Measurements from ENCODE around the gene PTCD2. TPM values are rescaled to one million over a fixed set of nuclear protein-coding genes. Genes with fewer than 3 reads are reported as not detected.
A peak's percentile ranks its signal among the peaks of the same experiment; 100 is the strongest.
"Not testable (repeated sequence)": the region's sequence is repeated elsewhere in the genome, so short reads cannot be mapped to it uniquely, and the experiment has no call there.

Gene PTCD2
- total RNA-seq, 1 experiment from 2014 or later: 11.6 TPM

- DNase-seq: no peak
- 0 out of 2 replicates have a peak, but pooled peaks cover 1% of the 10 kb centered on the region for H3K36me3 ChIP-seq (ENCODE audit: control insufficient read depth, insufficient read depth, low read length)
- CTCF ChIA-PET: interaction anchor here (0.5 kb wide), 1 partner anchor 48 kb away, joined by 3 read pairs; no protein-coding TSS in a partner anchor
- H3K4me3 ChIP-seq (ENCODE audit: low read depth, low read length): no peak overlapping the region
- H3K27ac Mint-ChIP-seq (ENCODE audit: unreplicated experiment): no peak overlapping the region
- intact Hi-C loops (cut with micrococcal nuclease; ENCODE audit: unreplicated experiment): no loop called here
- no peak overlapping the region for H3K4me3 Mint-ChIP-seq (ENCODE audit: unreplicated experiment)
- H3K9me3 Mint-ChIP-seq (ENCODE audit: unreplicated experiment): no peaks in the 10 kb centered on the region
- no peaks in the 10 kb centered on the region for H3K27me3 Mint-ChIP-seq (ENCODE audit: insufficient read depth, unreplicated experiment)
- no TSS peak for BruUV-seq (replicated peaks)
- peaks cover 6% of the 10 kb centered on the region for H3K4me1 Mint-ChIP-seq (ENCODE audit: low read depth, unreplicated experiment)
- no peak for TF ChIP-seq CTCF (IDR thresholded peaks at IDR 0.05; ENCODE audit: insufficient read depth in 1 of 2, low read depth in 1 of 2, low read length in 1 of 2, severe bottlenecking in 1 of 2, unreplicated experiment in 1 of 2)
- peaks cover 41% of the 10 kb centered on the region for H3K36me3 Mint-ChIP-seq (ENCODE audit: insufficient read depth, unreplicated experiment)
- no peaks in the 10 kb centered on the region for H3K27me3 ChIP-seq (replicated peaks; ENCODE audit: control insufficient read depth, insufficient read depth, low read length)
- no peaks in the 10 kb centered on the region for H3K9me3 ChIP-seq
- peaks cover 4% of the 10 kb centered on the region; the same call in 1 of the 2 replicates for H3K4me1 ChIP-seq
- POLR2A ChIA-PET: no interaction called here
These were observed 5.5 kb upstream of the PTCD2 start for GRCh38 chr5:72314571-72315172.

- peak in 1 of 2 experiments; percentile 42 for DNase-seq
- H3K9me3 Mint-ChIP-seq (ENCODE audit: unreplicated experiment); H3K4me1 ChIP-seq; H3K27me3 Mint-ChIP-seq (ENCODE audit: insufficient read depth, unreplicated experiment); H3K9me3 ChIP-seq; H3K27me3 ChIP-seq (replicated peaks; ENCODE audit: control insufficient read depth, insufficient read depth, low read length); intact Hi-C loops (cut with micrococcal nuclease; ENCODE audit: unreplicated experiment); H3K36me3 ChIP-seq (ENCODE audit: control insufficient read depth, insufficient read depth, low read length): not testable (repeated sequence)
- CTCF ChIA-PET: interaction anchor here (1.1 kb wide), 1 partner anchor 11 kb away, joined by 15 read pairs; no protein-coding TSS in a partner anchor
- POLR2A ChIA-PET: interaction anchor here (0.5 to 1.0 kb wide), 3 partner anchors 11 to 787 kb away, joined by 3 to 19 read pairs (median 3); no protein-coding TSS in a partner anchor
- peaks cover 37% of the 10 kb centered on the region for H3K36me3 Mint-ChIP-seq (ENCODE audit: insufficient read depth, unreplicated experiment)
- peaks cover 15% of the 10 kb centered on the region for H3K4me1 Mint-ChIP-seq (ENCODE audit: low read depth, unreplicated experiment)
- H3K4me3 ChIP-seq (ENCODE audit: low read depth, low read length): peak overlapping the region; percentile 78
- peak overlapping the region; percentile 97 for H3K27ac Mint-ChIP-seq (ENCODE audit: unreplicated experiment)
- BruUV-seq (replicated peaks): TSS peak; percentile 73
- H3K4me3 Mint-ChIP-seq (ENCODE audit: unreplicated experiment): peak overlapping the region; percentile 99
These were observed 668 bp upstream of the PTCD2 start for GRCh38 chr5:72319435-72319975.

GRCh38 chr5:72324189-72324825 lies 4.1 kb downstream of the PTCD2 start:
- Histone ChIP-seq H3K9me3 (no peaks in the 10 kb centered on the region), H3K4me1 (no peaks in the 10 kb centered on the region), H3K36me3 (ENCODE audit: control insufficient read depth, insufficient read depth, low read length) (no peaks in the 10 kb centered on the region; the same call in 1 of the 2 replicates), H3K27me3 (replicated peaks; ENCODE audit: control insufficient read depth, insufficient read depth, low read length) (no peaks in the 10 kb centered on the region), H3K4me3 (ENCODE audit: low read depth, low read length) (no peak overlapping the region)
- POLR2A ChIA-PET: no interaction called here
- DNase-seq: no peak
- Mint-ChIP-seq H3K4me1 (ENCODE audit: low read depth, unreplicated experiment) (peaks cover 11% of the 10 kb centered on the region), H3K27ac (ENCODE audit: unreplicated experiment) (peak overlapping the region; percentile 5), H3K27me3 (ENCODE audit: insufficient read depth, unreplicated experiment) (no peaks in the 10 kb centered on the region), H3K9me3 (ENCODE audit: unreplicated experiment) (no peaks in the 10 kb centered on the region), H3K36me3 (ENCODE audit: insufficient read depth, unreplicated experiment) (peaks cover 50% of the 10 kb centered on the region), H3K4me3 (ENCODE audit: unreplicated experiment) (no peak overlapping the region)
- CTCF ChIA-PET: no interaction called here
- BruUV-seq (replicated peaks): no TSS peak
- intact Hi-C loops (cut with micrococcal nuclease; ENCODE audit: unreplicated experiment): no loop called here
- no peak for TF ChIP-seq CTCF (IDR thresholded peaks at IDR 0.05; ENCODE audit: insufficient read depth in 1 of 2, low read depth in 1 of 2, low read length in 1 of 2, severe bottlenecking in 1 of 2, unreplicated experiment in 1 of 2)
